Measurements from ENCODE around the gene NPLOC4. TPM values are rescaled to one million over a fixed set of nuclear protein-coding genes. Genes with fewer than 3 reads are reported as not detected.
"Not testable (repeated sequence)": the region's sequence is repeated elsewhere in the genome, so short reads cannot be mapped to it uniquely, and the experiment has no call there.

The NPLOC4 gene
- 55.0 and 63.7 TPM in 2 replicates for total RNA-seq (2014; rRNA removed; shearing (Covaris generic))

DNA sequence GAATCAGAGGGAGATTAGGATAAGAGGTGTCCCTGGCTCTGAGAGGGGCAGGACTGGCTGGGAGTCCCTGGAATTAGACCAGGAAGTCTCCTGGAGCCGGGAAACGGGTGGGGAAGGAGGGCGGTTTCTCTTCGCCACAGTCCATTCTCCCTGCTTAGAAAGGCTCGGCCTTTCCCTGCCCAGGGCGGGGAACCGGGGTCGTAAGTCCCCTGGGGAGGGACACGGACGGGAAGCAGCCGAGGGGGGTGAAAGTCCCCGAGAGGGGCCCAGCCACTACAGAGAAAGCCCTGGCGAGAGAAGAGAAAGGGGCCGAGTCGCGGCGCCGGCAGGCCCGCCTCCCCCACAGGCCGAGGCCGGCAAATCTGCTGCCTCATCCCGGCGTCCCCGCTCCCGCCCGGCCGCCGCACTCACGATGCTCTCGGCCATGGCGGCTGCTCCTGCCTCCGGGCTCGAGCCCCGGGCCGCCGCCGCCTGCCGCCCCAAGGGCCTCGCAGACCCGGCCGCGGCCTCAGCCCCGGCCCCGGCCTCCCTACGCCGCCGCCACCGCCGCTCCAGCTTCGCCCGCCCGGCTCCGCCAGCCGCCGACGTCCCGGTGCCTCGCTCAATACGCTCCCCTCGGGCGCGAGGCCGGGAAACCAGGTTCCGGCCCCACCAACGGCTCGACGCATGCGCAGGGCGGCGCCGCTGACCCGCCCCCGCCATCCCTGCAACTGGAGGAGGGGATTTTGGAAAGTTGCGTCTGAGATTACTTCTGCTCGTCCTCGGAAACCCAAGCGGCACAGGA, at the start of gene NPLOC4, which contains the start of gene TSPAN10:
Gene NPLOC4, minus strand, starts transcription at position 608 of the 784 bp plus-strand sequence. Its CDS starts 182 bp downstream, at position 426.
Gene TSPAN10, plus strand, starts transcription at position 692 of the 784 bp plus-strand sequence. CDS start 5,217 bp downstream, outside the sequence.
- peak; percentile 61 for DNase-seq (ENCODE audit: low spot score)

DNA sequence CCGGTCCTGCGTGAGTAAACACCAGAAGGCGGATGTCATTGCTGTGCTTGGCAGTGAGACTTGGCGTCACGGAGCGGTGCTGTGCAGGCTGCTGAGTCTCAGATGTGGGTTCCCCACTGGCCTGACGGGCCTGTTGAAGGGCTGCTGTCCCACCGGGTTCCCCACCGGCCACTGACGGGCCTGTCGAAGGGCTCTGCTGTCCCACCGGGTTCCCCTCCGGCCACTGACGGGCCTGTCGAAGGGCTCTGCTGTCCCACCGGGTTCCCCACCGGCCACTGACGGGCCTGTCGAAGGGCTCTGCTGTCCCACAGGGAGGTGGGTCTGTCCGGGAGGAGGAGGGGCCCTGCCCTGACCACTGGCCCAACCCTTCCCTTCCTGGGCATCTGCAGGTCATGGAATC, 49.7 kb upstream of the NPLOC4 start:
- no peak for DNase-seq (ENCODE audit: low spot score)

DNA sequence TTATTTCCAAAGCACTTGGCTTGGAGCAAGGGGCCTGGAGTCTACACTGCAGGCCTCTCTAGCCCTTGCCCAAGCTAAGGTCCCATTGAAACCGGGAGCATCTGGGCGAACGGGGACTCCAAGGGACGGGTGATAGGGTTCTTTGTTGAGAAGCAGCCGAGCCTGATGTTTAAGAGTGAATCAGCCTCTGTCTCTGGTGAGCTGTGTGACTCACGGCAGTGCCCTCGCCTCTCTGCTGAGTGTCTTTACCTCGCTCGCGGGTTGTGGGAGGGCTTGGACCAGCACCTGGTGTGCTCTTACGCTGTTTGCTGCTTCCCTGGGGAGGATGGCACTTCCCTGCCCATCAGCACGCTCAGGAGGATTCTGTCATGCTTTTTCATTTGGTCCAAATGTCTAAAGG, 48.2 kb upstream of the NPLOC4 start:
- no peak for DNase-seq (ENCODE audit: low spot score)

DNA sequence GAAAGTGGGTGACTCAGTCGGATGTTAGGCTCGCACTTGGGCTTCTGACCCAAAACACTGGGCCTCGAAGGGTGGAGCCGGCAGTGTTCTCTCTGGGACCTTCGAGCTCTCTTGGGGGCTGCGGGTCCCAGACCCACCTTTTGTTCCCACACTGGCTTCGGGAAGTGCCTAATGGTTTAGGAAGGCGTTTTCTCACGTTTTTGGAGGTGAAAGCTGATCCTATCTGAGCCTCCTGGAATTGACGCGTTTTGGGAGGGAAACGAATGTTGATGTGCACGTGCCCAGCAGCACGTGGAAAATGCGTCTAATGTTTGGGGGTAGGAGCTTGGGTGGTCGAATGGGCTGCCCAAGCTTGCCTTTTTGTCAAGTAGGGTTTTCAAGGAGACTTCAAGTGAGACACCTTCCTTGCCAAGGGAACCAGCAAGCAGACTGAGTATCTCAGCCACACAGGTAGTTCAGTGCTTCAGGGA, 47.6 kb upstream of the NPLOC4 start:
- DNase-seq (ENCODE audit: low spot score) = no peak

DNA sequence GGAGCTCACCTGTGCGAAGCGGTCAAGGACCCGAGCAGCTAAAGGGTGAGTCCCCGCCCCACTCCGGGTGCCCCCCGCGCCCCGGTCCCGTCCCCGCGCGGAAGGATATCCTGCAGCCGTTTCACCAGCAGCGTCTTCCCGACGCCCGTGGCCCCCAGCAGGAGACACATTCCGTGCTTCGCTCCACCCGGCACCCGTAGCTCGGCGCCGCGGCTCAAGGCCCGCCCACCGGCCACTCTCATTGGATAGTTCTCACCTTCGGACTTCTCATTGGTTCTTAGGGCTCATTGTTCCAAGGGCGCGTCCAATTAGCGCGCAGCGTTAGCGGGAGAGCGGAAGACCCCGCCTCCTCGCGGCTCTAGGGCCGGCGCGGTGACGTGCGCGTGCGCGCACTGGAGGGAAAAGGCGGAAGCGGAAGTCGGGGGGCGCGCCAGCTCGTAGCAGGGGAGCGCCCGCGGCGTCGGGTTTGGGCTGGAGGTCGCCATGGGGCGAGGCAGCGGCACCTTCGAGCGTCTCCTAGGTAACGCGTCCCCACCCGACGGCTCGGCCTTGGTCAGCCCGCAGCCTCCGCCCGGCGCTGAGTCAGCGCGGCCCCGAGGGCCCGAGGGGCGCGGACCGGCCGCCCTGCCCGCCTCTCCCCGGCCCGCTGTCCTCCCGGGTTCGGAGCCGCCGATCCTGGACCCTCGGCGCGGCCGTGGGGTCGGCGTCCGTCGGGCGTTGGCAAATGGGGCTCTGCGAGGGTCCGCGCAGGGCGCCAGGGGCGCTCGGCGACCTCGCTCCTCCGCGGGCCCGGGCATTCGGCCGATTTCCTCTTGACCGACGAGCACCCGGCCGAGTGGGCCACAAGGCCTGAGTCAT, 46.9 kb upstream of the NPLOC4 start, which contains the start of the genes ARL16 and HGS:
Gene ARL16, minus strand, starts transcription at position 214 of the 858 bp plus-strand sequence. Its CDS starts 44 bp downstream, at position 170.
Gene HGS, plus strand, starts transcription at position 428 of the 858 bp plus-strand sequence. Its CDS starts 56 bp downstream, at position 484.
- peak; percentile 98 for DNase-seq (ENCODE audit: low spot score)

DNA sequence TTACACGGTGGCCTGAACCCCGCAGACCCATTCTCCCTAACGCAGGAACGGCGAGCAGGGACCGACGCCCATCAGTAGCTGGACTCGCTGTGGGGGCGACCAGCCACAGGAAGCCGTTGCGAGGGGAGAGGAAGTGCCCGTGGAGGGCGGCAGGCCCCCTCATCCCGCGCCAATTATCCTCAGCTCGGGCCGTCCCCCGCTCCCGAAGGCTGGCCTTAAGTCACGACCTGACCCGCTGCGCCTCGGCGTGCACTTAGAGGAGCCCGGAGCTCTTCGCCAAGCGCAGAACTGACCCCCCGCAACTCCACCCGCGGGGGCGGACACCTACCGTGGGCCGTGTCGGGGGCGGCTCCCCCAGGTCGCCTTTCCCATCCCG, 46.3 kb upstream of the NPLOC4 start:
- DNase-seq (ENCODE audit: low spot score) = no peak

DNA sequence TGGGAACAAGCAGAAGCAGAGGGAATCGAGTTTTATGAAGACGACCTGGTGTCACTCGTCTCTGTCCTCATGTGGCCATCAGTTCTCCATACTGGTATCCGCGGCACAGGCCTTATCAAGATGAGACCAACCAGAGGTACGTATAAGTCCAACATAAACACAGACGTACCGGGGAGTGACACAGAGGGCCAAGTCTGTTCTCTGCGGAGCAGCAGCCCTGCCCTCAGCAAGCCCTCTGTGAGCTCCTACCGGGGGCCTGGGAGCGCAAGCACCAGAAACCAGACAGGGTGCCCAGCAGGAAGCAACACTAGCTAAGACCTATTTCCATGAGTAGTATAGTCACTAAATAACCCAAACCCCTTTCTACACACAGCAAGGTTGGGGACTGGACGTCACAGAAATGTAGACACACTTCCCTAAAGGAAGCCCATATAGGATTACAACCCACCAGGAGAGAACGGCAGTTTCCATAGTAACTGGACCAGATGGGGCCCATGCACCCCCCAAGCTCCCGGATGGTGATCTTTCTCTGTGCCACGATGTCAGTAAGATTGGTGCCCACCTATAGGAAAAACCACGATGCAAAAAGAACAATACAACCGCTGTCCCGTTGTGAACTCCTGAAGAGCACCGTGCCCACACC, 45.8 kb upstream of the NPLOC4 start:
- DNase-seq (ENCODE audit: low spot score) = no peak

DNA sequence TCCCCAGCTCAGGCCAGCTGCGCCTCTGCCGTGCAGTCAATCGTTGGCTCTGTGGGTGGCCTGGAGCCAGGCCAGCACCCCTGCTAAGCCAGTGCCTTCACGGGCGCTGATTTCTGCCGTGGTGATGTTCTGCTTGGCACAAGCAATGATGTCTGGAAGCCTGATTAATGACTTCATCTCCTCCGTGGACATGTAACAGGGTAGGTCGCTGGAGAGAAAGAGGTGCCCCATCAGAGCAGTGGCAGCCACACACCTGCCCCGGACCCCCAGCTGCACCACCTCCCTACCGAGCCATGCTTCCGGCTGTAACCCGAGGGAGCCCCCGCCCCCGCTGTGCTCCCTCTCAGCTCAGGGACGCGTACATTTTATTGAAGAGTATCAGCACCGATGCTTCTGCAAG, 44.8 kb upstream of the NPLOC4 start:
- DNase-seq (ENCODE audit: low spot score) = no peak

DNA sequence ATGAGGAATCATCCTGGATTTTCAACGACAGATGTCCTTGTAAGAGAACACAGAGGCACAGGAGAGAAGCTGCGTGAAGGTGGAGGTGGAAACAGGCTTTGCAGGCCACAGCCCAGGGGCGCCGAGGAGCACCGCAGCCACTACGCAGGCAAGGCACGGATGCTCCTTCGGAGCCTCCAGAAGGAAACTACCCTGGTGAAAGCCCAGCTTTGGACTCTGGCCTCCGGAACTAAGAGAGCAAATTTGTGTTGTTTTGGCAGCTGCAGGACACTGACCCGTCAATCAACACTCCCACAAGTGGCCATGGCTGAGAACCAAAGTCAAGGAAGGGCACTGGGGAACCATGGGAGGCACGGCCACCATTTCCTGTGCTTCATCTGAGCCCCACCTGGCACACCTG, 43.2 kb upstream of the NPLOC4 start:
- DNase-seq (ENCODE audit: low spot score) = no peak

DNA sequence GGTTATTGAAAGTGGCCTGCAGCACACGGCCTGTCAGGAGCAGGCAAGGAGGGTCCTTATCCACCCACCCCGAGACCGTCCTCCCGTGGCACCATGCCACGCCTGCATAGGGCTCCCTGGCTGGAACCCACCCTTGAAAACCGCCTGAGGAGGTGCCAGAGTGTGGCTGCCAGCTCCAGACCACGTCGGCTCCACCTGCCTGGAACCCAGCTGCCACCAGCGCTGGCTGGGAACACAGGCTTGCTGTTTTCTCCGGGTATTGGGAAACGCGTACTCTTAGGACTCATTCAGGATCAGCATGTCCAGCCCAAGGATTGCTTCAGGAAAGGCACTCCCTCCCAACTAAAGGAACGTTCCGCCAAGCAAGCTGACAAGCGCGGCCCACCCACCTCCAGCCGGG, 40.0 kb upstream of the NPLOC4 start:
- no peak for DNase-seq (ENCODE audit: low spot score)

DNA sequence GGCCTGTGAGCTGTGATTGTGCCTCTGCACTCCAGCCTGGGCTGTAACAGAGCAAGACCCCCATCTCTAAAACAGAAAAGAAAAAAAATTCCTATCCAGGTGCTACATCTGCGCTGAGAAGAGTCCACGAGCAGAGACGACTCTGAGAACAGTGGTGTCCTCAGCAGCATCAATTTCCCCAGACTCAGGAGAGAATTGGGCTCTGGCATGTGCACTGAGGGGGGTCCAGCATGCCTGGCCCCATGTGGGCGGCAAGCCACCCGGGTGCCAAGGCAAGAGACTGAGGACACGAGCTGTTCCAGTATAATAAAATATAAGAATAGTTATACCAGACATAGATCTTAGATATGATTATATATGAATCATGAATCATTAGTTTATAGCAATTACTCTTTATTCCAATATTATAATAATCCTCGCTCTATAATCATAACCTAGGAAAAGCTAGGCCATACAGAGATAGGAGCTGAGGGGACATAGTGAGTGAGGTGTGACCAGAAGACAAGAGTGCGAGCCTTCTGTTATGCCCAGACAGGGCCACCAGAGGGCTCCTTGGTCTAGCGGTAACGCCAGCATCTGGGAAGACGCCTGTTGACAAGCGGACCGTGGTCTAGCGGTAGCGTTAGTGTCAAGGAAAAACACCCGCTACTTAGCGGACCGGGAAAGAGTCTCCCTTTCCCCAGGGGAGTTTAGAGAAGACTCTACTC, 38.8 kb upstream of the NPLOC4 start:
- not testable (repeated sequence) for DNase-seq (ENCODE audit: low spot score)

DNA sequence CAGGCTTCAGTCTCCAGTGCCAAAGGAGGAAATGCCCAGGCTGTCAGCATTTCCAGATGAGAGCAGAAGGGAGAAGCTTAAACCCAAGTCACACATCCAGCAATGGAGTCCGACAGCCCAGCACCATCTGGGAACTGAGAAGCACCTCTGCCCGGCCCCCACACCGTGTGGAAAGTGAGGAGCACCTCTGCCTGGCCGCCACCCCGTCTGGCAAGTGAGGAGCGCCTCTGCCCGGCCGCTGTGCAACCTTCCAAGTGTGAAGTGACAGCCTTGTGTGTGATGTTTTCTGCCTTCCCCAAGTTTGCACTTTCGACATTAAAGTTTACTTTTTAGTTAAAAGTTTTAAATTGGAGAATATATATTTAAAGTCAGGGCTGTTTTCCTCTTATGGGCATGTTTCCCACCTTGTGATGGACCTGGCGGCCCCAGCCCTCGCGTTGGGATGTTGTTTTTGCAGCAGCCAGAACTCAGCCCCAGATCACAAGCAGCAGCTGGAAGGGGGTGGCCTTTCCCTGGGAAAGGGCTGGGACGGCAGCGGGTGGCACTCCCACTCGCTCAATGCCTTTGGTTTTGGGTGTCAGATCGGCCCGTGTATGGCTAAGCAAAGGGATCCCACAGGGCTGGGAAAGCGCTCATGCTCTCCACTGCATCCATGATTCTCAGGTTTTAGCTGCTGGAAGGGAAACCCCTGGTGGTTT, 36.8 kb upstream of the NPLOC4 start:
- no peak for DNase-seq (ENCODE audit: low spot score)

DNA sequence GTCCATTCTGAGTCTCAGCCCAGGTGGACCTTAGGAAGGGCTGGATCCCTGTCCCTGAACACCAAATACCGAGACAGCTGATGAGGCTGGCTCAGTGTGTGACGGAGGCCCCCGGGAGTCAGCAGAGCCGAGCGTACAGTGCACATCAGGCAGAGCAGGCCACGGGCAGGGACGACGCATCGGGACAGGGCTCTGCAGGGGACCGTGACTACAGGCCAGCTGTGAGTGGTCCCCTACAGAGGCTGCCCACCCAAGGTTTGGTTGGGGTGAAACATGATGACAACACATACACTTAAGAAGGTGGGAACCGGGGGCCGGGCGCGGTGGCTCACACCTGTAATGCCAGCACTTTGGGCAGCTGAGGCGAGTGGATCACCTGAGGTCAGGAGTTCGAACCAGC, 36.0 kb upstream of the NPLOC4 start:
- no peak for DNase-seq (ENCODE audit: low spot score)

DNA sequence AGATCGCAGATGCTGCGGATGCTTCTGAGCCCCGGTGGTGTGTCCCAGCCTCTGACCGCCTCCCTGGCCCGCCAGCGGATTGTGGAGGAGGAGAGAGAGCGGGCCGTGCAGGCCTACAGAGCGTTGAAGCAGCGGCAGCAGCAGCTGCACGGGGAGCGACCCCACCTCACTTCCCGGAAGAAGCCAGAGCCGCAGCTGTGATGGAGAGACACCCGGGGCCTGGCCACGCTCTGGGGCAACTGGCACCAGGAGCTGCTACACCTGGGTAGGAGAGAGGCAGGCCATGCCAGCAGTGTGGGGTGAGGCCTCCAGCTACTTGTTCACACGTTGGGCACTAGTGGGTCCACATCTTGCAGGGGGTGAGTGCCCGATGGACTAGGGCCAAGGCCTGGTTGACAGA, 35.6 kb upstream of the NPLOC4 start:
- no peak for DNase-seq (ENCODE audit: low spot score)

DNA sequence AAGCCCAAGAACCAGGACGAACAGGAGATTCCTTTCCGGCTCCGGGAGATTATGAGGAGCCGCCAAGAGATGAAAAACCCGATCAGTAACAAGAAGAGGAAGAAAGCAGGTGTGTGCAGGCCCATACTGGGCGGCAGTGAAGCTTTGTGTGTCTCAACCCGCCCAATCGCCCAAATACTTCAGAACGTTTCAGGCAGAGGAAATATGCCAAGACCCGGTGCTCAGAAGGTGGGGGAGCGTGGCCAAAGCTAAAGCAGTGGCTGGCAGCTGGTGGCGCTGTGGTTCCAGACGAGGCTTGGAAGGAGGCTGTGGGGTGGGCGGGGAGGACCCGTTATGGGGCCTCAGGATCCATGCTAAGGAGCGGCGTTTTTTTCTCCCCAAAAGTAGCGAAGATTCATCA, 30.8 kb upstream of the NPLOC4 start:
- no peak for DNase-seq (ENCODE audit: low spot score)

DNA sequence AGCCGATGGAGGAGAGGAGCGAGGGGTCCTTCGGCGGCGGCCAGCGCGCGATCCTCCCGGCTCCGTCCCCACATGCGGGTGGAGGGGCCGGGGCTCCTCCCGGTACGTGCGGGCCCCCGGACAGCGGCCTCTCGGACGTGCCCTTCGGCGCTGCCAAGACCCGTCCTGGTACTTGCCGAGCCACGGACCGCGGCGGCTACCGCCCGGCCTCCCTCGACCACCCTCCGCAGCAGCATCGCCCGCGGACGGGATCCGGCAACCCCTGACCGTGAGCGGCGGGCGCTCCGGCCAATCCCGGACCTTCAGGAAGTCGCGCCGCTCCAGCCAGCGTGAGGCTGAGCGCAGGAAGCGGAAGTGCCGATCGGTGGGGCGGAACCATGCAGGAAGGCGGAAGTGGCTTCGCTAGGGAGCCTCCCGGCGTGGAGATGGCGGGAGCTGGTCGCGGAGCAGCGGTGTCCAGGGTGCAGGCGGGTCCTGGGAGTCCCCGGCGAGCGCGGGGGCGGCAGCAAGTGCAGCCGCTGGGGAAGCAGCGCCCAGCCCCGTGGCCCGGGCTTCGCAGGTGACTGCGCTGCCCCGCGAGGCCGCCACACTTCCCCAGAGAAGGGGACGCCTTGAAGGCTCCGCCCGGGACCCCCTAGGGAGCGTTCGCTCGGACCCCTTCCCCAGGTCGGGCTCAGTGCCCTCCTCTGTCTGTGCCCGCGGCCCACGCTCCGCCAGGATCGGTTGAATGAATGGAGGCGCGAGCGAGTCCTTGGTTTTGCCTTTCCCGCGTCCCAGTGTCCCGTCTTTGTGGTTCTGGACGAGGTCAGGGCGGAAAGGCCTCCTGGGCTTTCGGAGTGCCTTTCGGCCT, 29.7 kb upstream of the NPLOC4 start, which contains the start of the genes CCDC137 and OXLD1:
Gene CCDC137, plus strand, starts transcription at position 396 of the 850 bp plus-strand sequence. Its CDS starts 30 bp downstream, at position 426.
Gene OXLD1, minus strand, starts transcription at position 264 of the 850 bp plus-strand sequence. Its CDS starts 28 bp downstream, at position 236.
- peak; percentile 94 for DNase-seq (ENCODE audit: low spot score)

DNA sequence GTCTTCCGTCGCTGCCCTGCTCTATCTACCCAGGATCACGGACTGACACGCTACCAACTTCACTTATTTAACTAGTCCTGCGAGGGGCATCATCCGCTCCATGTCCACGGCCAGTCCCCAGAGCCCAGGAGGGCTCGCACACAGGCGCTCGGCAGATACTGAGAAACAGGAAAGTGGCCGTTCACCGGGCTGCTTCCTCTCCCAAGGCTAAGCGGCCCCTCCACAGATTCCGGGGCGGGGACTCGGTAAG, 29.1 kb upstream of the NPLOC4 start:
- DNase-seq (ENCODE audit: low spot score) = no peak

DNA sequence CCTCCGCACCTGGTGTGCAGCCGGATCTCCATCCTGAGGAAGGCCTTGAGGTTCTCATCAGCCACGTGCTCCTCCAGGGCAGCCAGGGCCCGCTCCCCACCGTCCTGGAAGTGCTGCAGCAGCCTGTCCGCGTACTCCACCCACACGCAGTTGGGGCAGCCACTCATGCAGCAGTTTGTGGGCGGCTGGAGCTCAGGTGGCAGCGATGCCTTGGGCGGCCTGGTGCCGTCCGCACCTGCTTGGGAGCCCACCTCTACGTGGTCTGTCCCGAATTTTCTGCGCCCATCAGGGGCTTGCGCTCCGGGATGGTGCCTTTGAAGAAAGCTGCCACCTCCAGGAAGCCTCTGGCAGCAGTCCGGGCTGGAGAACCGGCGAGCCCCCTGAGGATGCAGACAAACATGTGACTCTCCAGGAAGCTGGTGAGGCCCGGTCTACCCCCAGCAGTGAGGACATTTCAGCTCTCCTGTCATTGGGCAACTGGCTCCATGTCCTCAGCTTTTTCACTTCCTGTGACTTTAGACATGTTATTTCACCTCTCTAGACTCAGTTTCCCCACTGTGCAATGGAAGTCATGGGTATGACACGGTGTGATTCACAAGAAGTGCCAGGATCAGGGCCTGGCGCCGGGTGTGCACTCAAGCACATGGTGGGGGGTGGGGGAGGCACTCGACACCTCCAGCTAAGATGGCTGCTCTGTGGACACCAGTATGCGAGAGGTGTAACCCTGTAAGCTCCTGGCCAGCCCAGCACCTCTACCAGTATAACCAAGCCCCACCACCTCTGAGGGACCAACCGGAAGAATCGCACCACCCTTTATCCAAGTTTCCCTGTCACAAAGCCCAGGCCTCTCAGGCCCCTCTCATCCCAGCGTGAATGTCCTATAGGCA, 28.5 kb upstream of the NPLOC4 start:
- DNase-seq (ENCODE audit: low spot score) = no peak

DNA sequence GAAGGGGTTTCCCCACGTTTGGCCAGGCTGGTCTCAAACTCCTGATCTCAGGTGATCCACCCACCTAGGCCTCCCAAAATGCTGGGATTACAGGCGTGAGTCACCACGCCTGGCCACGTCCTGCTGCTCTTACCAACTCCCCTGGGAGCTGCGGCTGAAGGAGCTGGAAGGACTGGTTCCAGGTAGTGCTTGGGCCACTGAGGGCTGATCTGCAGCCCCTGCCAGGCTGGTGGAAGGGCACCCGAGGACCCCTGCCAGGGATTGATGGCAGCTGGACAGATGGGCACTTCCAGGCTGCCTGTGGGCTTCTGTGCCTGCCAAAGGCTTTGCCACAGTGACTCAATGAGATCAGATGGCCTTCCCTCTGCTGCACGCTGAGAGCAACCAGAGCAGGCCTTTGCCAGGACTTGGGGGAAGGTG, 27.1 kb upstream of the NPLOC4 start:
- no peak for DNase-seq (ENCODE audit: low spot score)

Measured in H4 (cell line).